ENCODE data around the gene FCGR3B. TPM values are rescaled to one million over a fixed set of nuclear protein-coding genes. Genes with fewer than 3 reads are reported as not detected.
A peak's percentile ranks its signal among the peaks of the same experiment; 100 is the strongest.
"Not testable (repeated sequence)": the region's sequence is repeated elsewhere in the genome, so short reads cannot be mapped to it uniquely, and the experiment has no call there.

The FCGR3B gene
- polyA plus RNA-seq, 3 donors, result 0.53 to 7.5 (median 1.3) TPM

- peaks cover 19 to 36% (median 27%) of the 10 kb centered on the region in 3 donors for H3K27me3 Mint-ChIP-seq (ENCODE audit: low read depth in 3 of 3)
- H3K79me2 ChIP-seq (ENCODE audit: insufficient read depth, low read length); H3K4me2 ChIP-seq (replicated peaks; ENCODE audit: extremely low read depth, low read length, poor library complexity, severe bottlenecking); H3K9ac ChIP-seq (ENCODE audit: insufficient read depth, low read length, poor library complexity, severe bottlenecking); H3K4me1 ChIP-seq (ENCODE audit: control insufficient read depth in 1 of 2, insufficient read depth in 2 of 2, low read length in 2 of 2); DNase-seq; intact Hi-C loops (cut with micrococcal nuclease); H3K9me3 Mint-ChIP-seq; H3K27ac ChIP-seq (ENCODE audit: low read depth in 1 of 2, low read length in 2 of 2); H3K4me3 ChIP-seq (replicated peaks in 1 of 3; ENCODE audit: low read depth in 2 of 3, low read length in 3 of 3); H3K4me1 Mint-ChIP-seq; H3K27ac Mint-ChIP-seq; H4K20me1 ChIP-seq (ENCODE audit: insufficient read depth, low read length); H2AFZ ChIP-seq (ENCODE audit: insufficient read depth, low read depth, low read length, poor library complexity, severe bottlenecking); H3K9me3 ChIP-seq (replicated peaks in 1 of 2; ENCODE audit: control insufficient read depth in 1 of 2, insufficient read depth in 1 of 2, low read length in 2 of 2): not testable (repeated sequence)
- peak overlapping the region in 1 of 2 donors; percentile 28 for H3K4me3 Mint-ChIP-seq
- H3K36me3 Mint-ChIP-seq, result peaks cover 35% of the 10 kb centered on the region in 2 donors
- 25% methylated on average over 1 of the region's 6 CpGs for WGBS (ENCODE audit: insufficient coverage)
- peaks cover 8 to 26% of the 10 kb centered on the region in 2 donors for H3K36me3 ChIP-seq (replicated peaks in 1 of 2; ENCODE audit: control insufficient read depth in 1 of 2, insufficient read depth in 2 of 2, low read length in 2 of 2)
- peaks cover 3 to 25% of the 10 kb centered on the region in 2 donors for H3K27me3 ChIP-seq (ENCODE audit: control insufficient read depth in 2 of 2, insufficient read depth in 2 of 2, low read length in 2 of 2)
Observed at GRCh38 chr1:161589920-161590319, 41.1 kb downstream of the FCGR3B start.

GRCh38 chr1:161589365-161589764 lies 41.6 kb downstream of the FCGR3B start:
- Mint-ChIP-seq H3K36me3 (peaks cover 35% of the 10 kb centered on the region in 2 donors), H3K27ac (peak overlapping the region in 1 of 7 donors; percentile 3), H3K27me3 (ENCODE audit: low read depth in 3 of 3) (peaks cover 19 to 36% (median 27%) of the 10 kb centered on the region in 3 donors), H3K4me3 (peak overlapping the region in 1 of 2 donors; percentile 49)
- H3K9ac ChIP-seq (ENCODE audit: insufficient read depth, low read length, poor library complexity, severe bottlenecking); H3K4me3 ChIP-seq (replicated peaks in 1 of 3; ENCODE audit: low read depth in 2 of 3, low read length in 3 of 3); intact Hi-C loops (cut with micrococcal nuclease); H3K9me3 Mint-ChIP-seq; H3K4me1 ChIP-seq (ENCODE audit: control insufficient read depth in 1 of 2, insufficient read depth in 2 of 2, low read length in 2 of 2); H3K79me2 ChIP-seq (ENCODE audit: insufficient read depth, low read length); H3K27ac ChIP-seq (ENCODE audit: low read depth in 1 of 2, low read length in 2 of 2); H3K4me1 Mint-ChIP-seq; H3K9me3 ChIP-seq (replicated peaks in 1 of 2; ENCODE audit: control insufficient read depth in 1 of 2, insufficient read depth in 1 of 2, low read length in 2 of 2); H2AFZ ChIP-seq (ENCODE audit: insufficient read depth, low read depth, low read length, poor library complexity, severe bottlenecking); DNase-seq; H3K4me2 ChIP-seq (replicated peaks; ENCODE audit: extremely low read depth, low read length, poor library complexity, severe bottlenecking); H4K20me1 ChIP-seq (ENCODE audit: insufficient read depth, low read length): not testable (repeated sequence)
- no CpG with 5 or more reads among the region's 8 CpGs for WGBS (ENCODE audit: insufficient coverage)
- H3K36me3 ChIP-seq (replicated peaks in 1 of 2; ENCODE audit: control insufficient read depth in 1 of 2, insufficient read depth in 2 of 2, low read length in 2 of 2), result peaks cover 8 to 26% of the 10 kb centered on the region in 2 donors
- peaks cover 3 to 25% of the 10 kb centered on the region in 2 donors for H3K27me3 ChIP-seq (ENCODE audit: control insufficient read depth in 2 of 2, insufficient read depth in 2 of 2, low read length in 2 of 2)

DNA sequence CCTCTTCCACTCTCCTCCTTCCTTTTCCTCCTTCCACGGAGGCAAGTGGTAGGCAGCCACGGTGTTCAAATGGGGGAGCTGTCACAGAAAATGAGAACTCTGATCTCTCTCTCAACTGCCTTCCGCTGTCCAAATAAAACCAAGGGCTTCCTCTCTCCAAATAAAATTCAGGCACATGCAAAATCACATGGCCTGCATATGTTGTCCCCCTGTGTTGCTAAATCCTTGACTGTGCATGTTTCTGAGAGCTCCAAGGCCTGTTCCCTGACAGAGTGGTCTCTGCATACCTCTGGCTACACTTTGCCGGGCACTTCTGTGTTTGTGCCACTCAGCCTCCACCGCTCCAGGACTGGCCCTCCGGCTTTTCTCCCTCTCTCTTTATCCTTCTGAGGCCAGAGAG lies 42.4 kb downstream of the FCGR3B start:
- H3K9me3 Mint-ChIP-seq; H3K4me3 ChIP-seq (replicated peaks in 1 of 3; ENCODE audit: low read depth in 2 of 3, low read length in 3 of 3); H3K9ac ChIP-seq (ENCODE audit: insufficient read depth, low read length, poor library complexity, severe bottlenecking); H3K27ac ChIP-seq (ENCODE audit: low read depth in 1 of 2, low read length in 2 of 2); H4K20me1 ChIP-seq (ENCODE audit: insufficient read depth, low read length); H3K9me3 ChIP-seq (replicated peaks in 1 of 2; ENCODE audit: control insufficient read depth in 1 of 2, insufficient read depth in 1 of 2, low read length in 2 of 2); H3K27ac Mint-ChIP-seq; H3K4me3 Mint-ChIP-seq; H3K79me2 ChIP-seq (ENCODE audit: insufficient read depth, low read length); H3K4me1 Mint-ChIP-seq; H2AFZ ChIP-seq (ENCODE audit: insufficient read depth, low read depth, low read length, poor library complexity, severe bottlenecking); H3K4me2 ChIP-seq (replicated peaks; ENCODE audit: extremely low read depth, low read length, poor library complexity, severe bottlenecking); H3K4me1 ChIP-seq (ENCODE audit: control insufficient read depth in 1 of 2, insufficient read depth in 2 of 2, low read length in 2 of 2); intact Hi-C loops (cut with micrococcal nuclease); DNase-seq: not testable (repeated sequence)
- Histone ChIP-seq H3K36me3 (replicated peaks in 1 of 2; ENCODE audit: control insufficient read depth in 1 of 2, insufficient read depth in 2 of 2, low read length in 2 of 2) (peaks cover 8 to 26% of the 10 kb centered on the region in 2 donors), H3K27me3 (ENCODE audit: control insufficient read depth in 2 of 2, insufficient read depth in 2 of 2, low read length in 2 of 2) (peaks cover 3 to 25% of the 10 kb centered on the region in 2 donors)
- peaks cover 18 to 30% (median 24%) of the 10 kb centered on the region in 3 donors for H3K27me3 Mint-ChIP-seq (ENCODE audit: low read depth in 3 of 3)
- no CpG with 5 or more reads among the region's 6 CpGs for WGBS (ENCODE audit: insufficient coverage)
- peaks cover 30% of the 10 kb centered on the region in 2 donors for H3K36me3 Mint-ChIP-seq

DNA sequence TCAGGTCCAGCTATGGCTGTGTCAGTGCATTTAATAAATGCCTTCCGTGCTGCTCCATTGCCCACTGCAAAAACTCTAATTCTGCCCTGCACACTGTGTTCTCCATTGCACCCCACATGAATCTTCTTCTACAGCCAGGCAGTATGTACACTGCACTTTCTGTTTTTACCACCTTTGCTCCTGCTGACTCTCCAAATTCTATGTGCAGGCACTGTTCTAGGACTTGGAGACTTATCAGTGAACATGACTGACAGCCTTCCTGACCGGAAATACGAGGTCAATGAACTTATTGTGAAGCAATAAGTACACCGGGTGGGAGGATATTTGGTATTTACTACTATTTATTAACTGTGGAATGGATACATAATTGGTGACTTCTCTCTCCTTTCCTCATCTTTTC lies 48.1 kb downstream of the FCGR3B start:
- H3K27ac ChIP-seq (ENCODE audit: low read depth in 1 of 2, low read length in 2 of 2); H3K9ac ChIP-seq (ENCODE audit: insufficient read depth, low read length, poor library complexity, severe bottlenecking); DNase-seq; H3K4me3 ChIP-seq (replicated peaks in 1 of 3; ENCODE audit: low read depth in 2 of 3, low read length in 3 of 3); H3K36me3 ChIP-seq (replicated peaks in 1 of 2; ENCODE audit: control insufficient read depth in 1 of 2, insufficient read depth in 2 of 2, low read length in 2 of 2); H3K27ac Mint-ChIP-seq; H3K36me3 Mint-ChIP-seq; H3K79me2 ChIP-seq (ENCODE audit: insufficient read depth, low read length); H3K4me1 Mint-ChIP-seq; H3K4me3 Mint-ChIP-seq; H3K9me3 Mint-ChIP-seq; H3K4me1 ChIP-seq (ENCODE audit: control insufficient read depth in 1 of 2, insufficient read depth in 2 of 2, low read length in 2 of 2); H3K9me3 ChIP-seq (replicated peaks in 1 of 2; ENCODE audit: control insufficient read depth in 1 of 2, insufficient read depth in 1 of 2, low read length in 2 of 2); H3K27me3 ChIP-seq (ENCODE audit: control insufficient read depth in 2 of 2, insufficient read depth in 2 of 2, low read length in 2 of 2); H4K20me1 ChIP-seq (ENCODE audit: insufficient read depth, low read length); intact Hi-C loops (cut with micrococcal nuclease); H2AFZ ChIP-seq (ENCODE audit: insufficient read depth, low read depth, low read length, poor library complexity, severe bottlenecking); H3K4me2 ChIP-seq (replicated peaks; ENCODE audit: extremely low read depth, low read length, poor library complexity, severe bottlenecking): not testable (repeated sequence)
- H3K27me3 Mint-ChIP-seq (ENCODE audit: low read depth in 3 of 3), result peaks cover 8 to 13% (median 9%) of the 10 kb centered on the region in 3 donors
- no CpG with 5 or more reads among the region's 4 CpGs for WGBS (ENCODE audit: insufficient coverage)

All from CD14-positive monocyte (primary cell).